Transverse colon (tissue), 4 donors: ENCODE data around the gene WBP2NL.

Source experiments
- POLR2AphosphoS5 ChIP-seq, 3 donors: sonication (generic); formaldehyde crosslinking; IDR thresholded peaks; one replicate each; pipeline ENCODE4 v1.6.1; 2016; ENCODE audit warnings: antibody characterized with exemption in 3 of 3
- TF ChIP-seq, protein P1 (sequence below), 5 experiments: fragments of 200-600 bp in 3 of 5; fragments of 450-650 bp in 2 of 5; sonication (generic) in 3 of 5; IDR thresholded peaks; 1 replicate in 2 of 5; 2 replicates in 3 of 5; pipeline ENCODE4 v1.5.1; 2016 to 2017; ENCODE audit warnings: antibody characterized with exemption in 5 of 5, inconsistent platforms in 3 of 5, mild to moderate bottlenecking in 2 of 5, moderate library complexity in 1 of 5

DNA sequence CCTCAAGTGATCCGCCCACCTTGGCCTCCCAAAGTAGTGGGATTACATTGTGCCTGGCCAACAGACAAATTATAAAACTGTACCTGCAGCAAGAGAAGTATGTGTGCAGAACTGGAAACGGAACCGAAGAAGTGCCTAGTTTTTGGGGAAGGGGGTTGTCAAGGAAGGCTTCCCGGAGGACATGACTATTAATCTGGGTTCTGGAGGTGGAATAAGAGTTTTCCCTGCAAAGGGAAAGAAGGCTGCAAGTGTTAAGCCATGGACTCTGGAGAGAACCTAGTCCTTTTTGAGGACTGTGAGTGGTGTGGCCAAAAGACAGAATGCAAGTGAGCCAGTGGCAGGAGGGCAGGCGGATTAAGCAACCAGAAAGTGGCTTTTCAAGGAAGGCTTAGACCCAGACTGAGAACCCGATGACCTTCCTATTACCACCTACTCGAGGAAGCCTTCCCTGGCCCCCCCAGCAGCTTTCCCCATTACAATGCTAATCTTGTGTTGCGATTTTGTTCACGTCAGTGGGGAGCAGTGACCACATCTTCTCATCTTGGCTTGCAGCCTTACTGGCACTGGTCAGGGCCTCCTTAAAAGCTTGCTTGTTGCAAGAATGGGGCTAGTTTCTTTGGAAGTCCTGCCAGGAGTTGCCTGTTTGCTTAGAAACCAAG, 35.0 kb upstream of the WBP2NL start:
- TF ChIP-seq POLR2AphosphoS5 (IDR thresholded peaks at IDR 0.05), result no peak
- TF ChIP-seq, protein P1, sequence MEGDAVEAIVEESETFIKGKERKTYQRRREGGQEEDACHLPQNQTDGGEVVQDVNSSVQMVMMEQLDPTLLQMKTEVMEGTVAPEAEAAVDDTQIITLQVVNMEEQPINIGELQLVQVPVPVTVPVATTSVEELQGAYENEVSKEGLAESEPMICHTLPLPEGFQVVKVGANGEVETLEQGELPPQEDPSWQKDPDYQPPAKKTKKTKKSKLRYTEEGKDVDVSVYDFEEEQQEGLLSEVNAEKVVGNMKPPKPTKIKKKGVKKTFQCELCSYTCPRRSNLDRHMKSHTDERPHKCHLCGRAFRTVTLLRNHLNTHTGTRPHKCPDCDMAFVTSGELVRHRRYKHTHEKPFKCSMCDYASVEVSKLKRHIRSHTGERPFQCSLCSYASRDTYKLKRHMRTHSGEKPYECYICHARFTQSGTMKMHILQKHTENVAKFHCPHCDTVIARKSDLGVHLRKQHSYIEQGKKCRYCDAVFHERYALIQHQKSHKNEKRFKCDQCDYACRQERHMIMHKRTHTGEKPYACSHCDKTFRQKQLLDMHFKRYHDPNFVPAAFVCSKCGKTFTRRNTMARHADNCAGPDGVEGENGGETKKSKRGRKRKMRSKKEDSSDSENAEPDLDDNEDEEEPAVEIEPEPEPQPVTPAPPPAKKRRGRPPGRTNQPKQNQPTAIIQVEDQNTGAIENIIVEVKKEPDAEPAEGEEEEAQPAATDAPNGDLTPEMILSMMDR (IDR thresholded peaks at IDR 0.05), result no peak
